HepG2 (cell line): ENCODE data around the gene LYSMD1.

ENCODE experiments used
- CREM ChIP-seq, 2 experiments: sonication (generic) in 1 of 2; formaldehyde crosslinking in 1 of 2; IDR thresholded peaks; 2 replicates each; pipeline versions ENCODE4 v1.4.0 to v1.6.1; 2016 to 2020; ENCODE audit warnings: antibody characterized with exemption in 1 of 2, mild to moderate bottlenecking in 1 of 2, missing genetic modification reagents in 1 of 2
- EP300 ChIP-seq, 3 experiments: sonication (generic) in 1 of 3; formaldehyde crosslinking in 1 of 3; IDR thresholded peaks; 2 replicates each; pipeline versions ENCODE4 v1.5.1 to v1.6.1; 2011 to 2020; ENCODE audit warnings: low read depth in 2 of 3, low read length in 2 of 3, borderline replicate concordance in 1 of 3, improper control_type of control experiment in 1 of 3, mild to moderate bottlenecking in 1 of 3, missing genetic modification reagents in 1 of 3, moderate library complexity in 1 of 3
- FIP1L1 ChIP-seq: fragments of 200-400 bp; formaldehyde crosslinking; IDR thresholded peaks from 2 replicates; pipeline ENCODE4 v1.6.1; 2018; ENCODE audit warnings: low read depth, mild to moderate bottlenecking, low read length, moderate library complexity, borderline replicate concordance; ENCODE audit not compliant: insufficient read depth
- POLR2AphosphoS5 ChIP-seq: IDR thresholded peaks from 2 replicates; pipeline ENCODE4 v1.6.1; 2012; ENCODE audit warnings: low read depth, low read length
- SUZ12 ChIP-seq: fragments of 150-350 bp; IDR thresholded peaks from 2 replicates; pipeline ENCODE4 v1.6.1; 2014; ENCODE audit warnings: low read depth, low read length
- ZNF180 ChIP-seq: sonication (generic); formaldehyde crosslinking; IDR thresholded peaks from 2 replicates; pipeline ENCODE4 v1.4.0; 2020; ENCODE audit warnings: low read depth, missing genetic modification reagents, borderline replicate concordance
- ZNF660 ChIP-seq: sonication (generic); formaldehyde crosslinking; IDR thresholded peaks from 2 replicates; pipeline ENCODE4 v1.5.1; 2020; ENCODE audit warnings: mild to moderate bottlenecking, low read depth, missing genetic modification reagents, borderline replicate concordance
- TF ChIP-seq, protein P1 (sequence below): sonication (generic); formaldehyde crosslinking; IDR thresholded peaks from 2 replicates; pipeline ENCODE4 v1.4.0; 2020; ENCODE audit warnings: missing genetic modification reagents
- TF ChIP-seq, protein P2 (sequence below): sonication (generic); formaldehyde crosslinking; IDR thresholded peaks from 2 replicates; pipeline ENCODE4 v1.5.0; 2020; ENCODE audit warnings: missing genetic modification reagents
- TF ChIP-seq, protein P3 (sequence below): sonication (generic); formaldehyde crosslinking; IDR thresholded peaks from 2 replicates; pipeline ENCODE4 v1.8.1; 2023; ENCODE audit warnings: missing genetic modification reagents, inconsistent platforms, borderline replicate concordance
- TF ChIP-seq, protein P4 (sequence below): sonication (generic); formaldehyde crosslinking; IDR thresholded peaks from 2 replicates; pipeline ENCODE4 v1.5.0; 2020; ENCODE audit warnings: mild to moderate bottlenecking, missing genetic modification reagents, moderate library complexity
- TF ChIP-seq, protein P5 (sequence below): sonication (generic); formaldehyde crosslinking; IDR thresholded peaks from 2 replicates; pipeline ENCODE4 v1.4.0; 2020; ENCODE audit warnings: missing genetic modification reagents, mild to moderate bottlenecking, borderline replicate concordance
- TF ChIP-seq, protein P6 (sequence below): IDR thresholded peaks from 2 replicates; pipeline ENCODE4 v1.6.1; 2012; ENCODE audit warnings: inconsistent platforms
- TF ChIP-seq, protein P7 (sequence below): sonication (generic); formaldehyde crosslinking; IDR thresholded peaks from 2 replicates; pipeline ENCODE4 v1.8.1; 2023; ENCODE audit warnings: mild to moderate bottlenecking, moderate library complexity, missing genetic modification reagents

DNA sequence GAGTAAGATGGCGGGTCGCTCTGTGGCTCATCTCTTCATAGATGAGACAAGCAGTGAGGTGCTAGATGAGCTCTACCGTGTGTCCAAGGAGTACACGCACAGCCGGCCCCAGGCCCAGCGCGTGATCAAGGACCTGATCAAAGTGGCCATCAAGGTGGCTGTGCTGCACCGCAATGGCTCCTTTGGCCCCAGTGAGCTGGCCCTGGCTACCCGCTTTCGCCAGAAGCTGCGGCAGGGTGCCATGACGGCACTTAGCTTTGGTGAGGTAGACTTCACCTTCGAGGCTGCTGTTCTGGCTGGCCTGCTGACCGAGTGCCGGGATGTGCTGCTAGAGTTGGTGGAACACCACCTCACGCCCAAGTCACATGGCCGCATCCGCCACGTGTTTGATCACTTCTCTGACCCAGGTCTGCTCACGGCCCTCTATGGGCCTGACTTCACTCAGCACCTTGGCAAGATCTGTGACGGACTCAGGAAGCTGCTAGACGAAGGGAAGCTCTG, 6.9 kb downstream of the LYSMD1 start:
- TF ChIP-seq, protein P1, sequence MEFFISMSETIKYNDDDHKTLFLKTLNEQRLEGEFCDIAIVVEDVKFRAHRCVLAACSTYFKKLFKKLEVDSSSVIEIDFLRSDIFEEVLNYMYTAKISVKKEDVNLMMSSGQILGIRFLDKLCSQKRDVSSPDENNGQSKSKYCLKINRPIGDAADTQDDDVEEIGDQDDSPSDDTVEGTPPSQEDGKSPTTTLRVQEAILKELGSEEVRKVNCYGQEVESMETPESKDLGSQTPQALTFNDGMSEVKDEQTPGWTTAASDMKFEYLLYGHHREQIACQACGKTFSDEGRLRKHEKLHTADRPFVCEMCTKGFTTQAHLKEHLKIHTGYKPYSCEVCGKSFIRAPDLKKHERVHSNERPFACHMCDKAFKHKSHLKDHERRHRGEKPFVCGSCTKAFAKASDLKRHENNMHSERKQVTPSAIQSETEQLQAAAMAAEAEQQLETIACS (CRISPR knock-in tag) = no peak
- TF ChIP-seq SUZ12 (no peak), POLR2AphosphoS5 (no peak), ZNF660 (CRISPR knock-in tag) (no peak), EP300 (IDR thresholded peaks at IDR 0.05; ENCODE audit: low read depth in 2 of 2, low read length in 2 of 2) (no peak), EP300 (CRISPR knock-in tag; IDR thresholded peaks at IDR 0.05; ENCODE audit: borderline replicate concordance) (no peak), FIP1L1 (no peak), ZNF180 (no peak), CREM (IDR thresholded peaks at IDR 0.05) (no peak), CREM (CRISPR knock-in tag; IDR thresholded peaks at IDR 0.05) (no peak)
- TF ChIP-seq, protein P2, sequence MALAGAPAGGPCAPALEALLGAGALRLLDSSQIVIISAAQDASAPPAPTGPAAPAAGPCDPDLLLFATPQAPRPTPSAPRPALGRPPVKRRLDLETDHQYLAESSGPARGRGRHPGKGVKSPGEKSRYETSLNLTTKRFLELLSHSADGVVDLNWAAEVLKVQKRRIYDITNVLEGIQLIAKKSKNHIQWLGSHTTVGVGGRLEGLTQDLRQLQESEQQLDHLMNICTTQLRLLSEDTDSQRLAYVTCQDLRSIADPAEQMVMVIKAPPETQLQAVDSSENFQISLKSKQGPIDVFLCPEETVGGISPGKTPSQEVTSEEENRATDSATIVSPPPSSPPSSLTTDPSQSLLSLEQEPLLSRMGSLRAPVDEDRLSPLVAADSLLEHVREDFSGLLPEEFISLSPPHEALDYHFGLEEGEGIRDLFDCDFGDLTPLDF = no peak
- TF ChIP-seq, protein P3, sequence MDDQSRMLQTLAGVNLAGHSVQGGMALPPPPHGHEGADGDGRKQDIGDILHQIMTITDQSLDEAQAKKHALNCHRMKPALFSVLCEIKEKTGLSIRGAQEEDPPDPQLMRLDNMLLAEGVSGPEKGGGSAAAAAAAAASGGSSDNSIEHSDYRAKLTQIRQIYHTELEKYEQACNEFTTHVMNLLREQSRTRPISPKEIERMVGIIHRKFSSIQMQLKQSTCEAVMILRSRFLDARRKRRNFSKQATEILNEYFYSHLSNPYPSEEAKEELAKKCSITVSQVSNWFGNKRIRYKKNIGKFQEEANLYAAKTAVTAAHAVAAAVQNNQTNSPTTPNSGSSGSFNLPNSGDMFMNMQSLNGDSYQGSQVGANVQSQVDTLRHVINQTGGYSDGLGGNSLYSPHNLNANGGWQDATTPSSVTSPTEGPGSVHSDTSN (CRISPR knock-in tag) = no peak
- TF ChIP-seq, protein P4, sequence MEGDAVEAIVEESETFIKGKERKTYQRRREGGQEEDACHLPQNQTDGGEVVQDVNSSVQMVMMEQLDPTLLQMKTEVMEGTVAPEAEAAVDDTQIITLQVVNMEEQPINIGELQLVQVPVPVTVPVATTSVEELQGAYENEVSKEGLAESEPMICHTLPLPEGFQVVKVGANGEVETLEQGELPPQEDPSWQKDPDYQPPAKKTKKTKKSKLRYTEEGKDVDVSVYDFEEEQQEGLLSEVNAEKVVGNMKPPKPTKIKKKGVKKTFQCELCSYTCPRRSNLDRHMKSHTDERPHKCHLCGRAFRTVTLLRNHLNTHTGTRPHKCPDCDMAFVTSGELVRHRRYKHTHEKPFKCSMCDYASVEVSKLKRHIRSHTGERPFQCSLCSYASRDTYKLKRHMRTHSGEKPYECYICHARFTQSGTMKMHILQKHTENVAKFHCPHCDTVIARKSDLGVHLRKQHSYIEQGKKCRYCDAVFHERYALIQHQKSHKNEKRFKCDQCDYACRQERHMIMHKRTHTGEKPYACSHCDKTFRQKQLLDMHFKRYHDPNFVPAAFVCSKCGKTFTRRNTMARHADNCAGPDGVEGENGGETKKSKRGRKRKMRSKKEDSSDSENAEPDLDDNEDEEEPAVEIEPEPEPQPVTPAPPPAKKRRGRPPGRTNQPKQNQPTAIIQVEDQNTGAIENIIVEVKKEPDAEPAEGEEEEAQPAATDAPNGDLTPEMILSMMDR = no peak
- TF ChIP-seq, protein P5, sequence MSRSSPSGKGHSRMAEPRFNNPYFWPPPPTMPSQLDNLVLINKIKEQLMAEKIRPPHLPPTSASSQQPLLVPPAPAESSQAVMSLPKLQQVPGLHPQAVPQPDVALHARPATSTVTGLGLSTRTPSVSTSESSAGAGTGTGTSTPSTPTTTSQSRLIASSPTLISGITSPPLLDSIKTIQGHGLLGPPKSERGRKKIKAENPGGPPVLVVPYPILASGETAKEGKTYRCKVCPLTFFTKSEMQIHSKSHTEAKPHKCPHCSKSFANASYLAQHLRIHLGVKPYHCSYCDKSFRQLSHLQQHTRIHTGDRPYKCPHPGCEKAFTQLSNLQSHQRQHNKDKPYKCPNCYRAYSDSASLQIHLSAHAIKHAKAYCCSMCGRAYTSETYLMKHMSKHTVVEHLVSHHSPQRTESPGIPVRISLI (CRISPR knock-in tag) = no peak
- TF ChIP-seq, protein P6, sequence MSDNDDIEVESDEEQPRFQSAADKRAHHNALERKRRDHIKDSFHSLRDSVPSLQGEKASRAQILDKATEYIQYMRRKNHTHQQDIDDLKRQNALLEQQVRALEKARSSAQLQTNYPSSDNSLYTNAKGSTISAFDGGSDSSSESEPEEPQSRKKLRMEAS = no peak
- TF ChIP-seq, protein P7, sequence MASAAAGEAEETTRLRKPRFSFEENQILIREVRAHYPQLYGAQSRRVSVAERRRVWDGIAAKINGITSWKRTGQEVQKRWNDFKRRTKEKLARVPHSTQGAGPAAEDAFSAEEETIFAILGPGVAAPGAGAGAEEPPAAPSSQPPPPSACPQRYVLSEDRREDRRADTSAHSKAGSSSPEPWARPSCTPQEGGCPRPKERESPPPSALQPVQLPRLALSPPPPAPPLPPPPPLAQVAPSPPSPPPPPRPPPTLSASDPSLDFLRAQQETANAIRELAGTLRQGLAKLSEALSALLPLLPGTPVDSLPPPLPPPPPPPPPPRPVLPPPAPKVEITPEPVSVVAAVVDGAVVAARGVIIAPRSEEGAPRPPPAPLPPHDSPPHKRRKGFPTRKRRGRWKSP = no peak
